Measurements from ENCODE around the gene TTC22.

The TTC22 gene

GRCh38 chr1:54754045-54754444, 47.1 kb downstream of the TTC22 start:
- TF ChIP-seq POLR2AphosphoS5 (IDR thresholded peaks at IDR 0.05; ENCODE audit: low read depth, low read length): no peak
- no peak for TF ChIP-seq TAF1 (IDR thresholded peaks at IDR 0.05; ENCODE audit: borderline replicate concordance, insufficient read depth, low read length)
- TF ChIP-seq REST (IDR thresholded peaks at IDR 0.05; ENCODE audit: insufficient read depth in 1 of 2, low read depth in 2 of 2, low read length in 2 of 2): no peak
- TF ChIP-seq FOXP2 (optimal IDR thresholded peaks at IDR 0.05; ENCODE audit: borderline replicate concordance, extremely low read depth, extremely low read length, insufficient read depth): no peak
- TF ChIP-seq SIN3A (IDR thresholded peaks at IDR 0.05; ENCODE audit: borderline replicate concordance, insufficient read depth, low read length): no peak

- TF ChIP-seq TAF1 (IDR thresholded peaks at IDR 0.05; ENCODE audit: borderline replicate concordance, insufficient read depth, low read length) (no peak), SIN3A (IDR thresholded peaks at IDR 0.05; ENCODE audit: borderline replicate concordance, insufficient read depth, low read length) (no peak), FOXP2 (optimal IDR thresholded peaks at IDR 0.05; ENCODE audit: borderline replicate concordance, extremely low read depth, extremely low read length, insufficient read depth) (no peak), POLR2AphosphoS5 (IDR thresholded peaks at IDR 0.05; ENCODE audit: low read depth, low read length) (no peak)
Observed at GRCh38 chr1:54751426-54751825, 49.7 kb downstream of the TTC22 start.

- TF ChIP-seq TAF1 (IDR thresholded peaks at IDR 0.05; ENCODE audit: borderline replicate concordance, insufficient read depth, low read length) (no peak), REST (IDR thresholded peaks at IDR 0.05; ENCODE audit: insufficient read depth in 1 of 2, low read depth in 2 of 2, low read length in 2 of 2) (no peak), FOXP2 (optimal IDR thresholded peaks at IDR 0.05; ENCODE audit: borderline replicate concordance, extremely low read depth, extremely low read length, insufficient read depth) (no peak), SIN3A (IDR thresholded peaks at IDR 0.05; ENCODE audit: borderline replicate concordance, insufficient read depth, low read length) (no peak), POLR2AphosphoS5 (IDR thresholded peaks at IDR 0.05; ENCODE audit: low read depth, low read length) (no peak)
Observed at GRCh38 chr1:54750596-54750995, 50.5 kb downstream of the TTC22 start.

GRCh38 chr1:54748094-54748835, 52.9 kb downstream of the TTC22 start:
- TF ChIP-seq POLR2AphosphoS5 (IDR thresholded peaks at IDR 0.05; ENCODE audit: low read depth, low read length): no peak
- TF ChIP-seq SIN3A (IDR thresholded peaks at IDR 0.05; ENCODE audit: borderline replicate concordance, insufficient read depth, low read length): no peak
- no peak for TF ChIP-seq TAF1 (IDR thresholded peaks at IDR 0.05; ENCODE audit: borderline replicate concordance, insufficient read depth, low read length)
- no peak for TF ChIP-seq FOXP2 (optimal IDR thresholded peaks at IDR 0.05; ENCODE audit: borderline replicate concordance, extremely low read depth, extremely low read length, insufficient read depth)
- no peak for TF ChIP-seq REST (IDR thresholded peaks at IDR 0.05; ENCODE audit: insufficient read depth in 1 of 2, low read depth in 2 of 2, low read length in 2 of 2)

GRCh38 chr1:54745864-54746263, 55.3 kb downstream of the TTC22 start:
- TF ChIP-seq FOXP2 (optimal IDR thresholded peaks at IDR 0.05; ENCODE audit: borderline replicate concordance, extremely low read depth, extremely low read length, insufficient read depth) (no peak), TAF1 (IDR thresholded peaks at IDR 0.05; ENCODE audit: borderline replicate concordance, insufficient read depth, low read length) (no peak), REST (IDR thresholded peaks at IDR 0.05; ENCODE audit: insufficient read depth in 1 of 2, low read depth in 2 of 2, low read length in 2 of 2) (no peak), POLR2AphosphoS5 (IDR thresholded peaks at IDR 0.05; ENCODE audit: low read depth, low read length) (no peak), SIN3A (IDR thresholded peaks at IDR 0.05; ENCODE audit: borderline replicate concordance, insufficient read depth, low read length) (no peak)
